ENCODE results near the gene SURF2. TPM values are rescaled to one million over a fixed set of nuclear protein-coding genes. Genes with fewer than 3 reads are reported as not detected.
A peak's percentile ranks its signal among the peaks of the same experiment; 100 is the strongest.

Gene SURF2
- total RNA-seq, 2 donors from 2014 or later = 20.0 to 27.0 TPM

DNA sequence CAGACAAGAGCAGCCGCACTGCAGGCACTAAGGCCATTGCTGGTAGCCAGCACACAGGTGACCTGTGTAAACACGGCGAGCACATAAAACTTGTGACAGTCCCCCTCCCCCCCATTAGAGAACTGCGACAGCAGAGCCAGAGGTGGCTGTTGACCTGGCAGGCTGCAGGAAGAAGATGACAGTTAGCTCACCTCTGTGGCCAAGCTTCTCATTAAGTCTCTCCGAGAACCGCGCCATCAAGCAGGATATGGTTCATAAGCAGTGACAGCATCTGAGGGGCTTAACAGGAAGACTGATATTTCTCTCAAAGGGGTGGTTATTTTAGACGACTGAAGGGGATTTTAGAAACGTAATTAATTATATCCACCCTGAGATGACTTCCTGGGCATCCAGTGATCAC lies 14.3 kb downstream of the SURF2 start:
- no peak overlapping the region for H3K4me3 ChIP-seq
- TF ChIP-seq CTCF (IDR thresholded peaks at IDR 0.05) = no peak
- TF ChIP-seq POLR2A (IDR thresholded peaks at IDR 0.05) = peak in 1 of 3 donors; percentile 38
- intact Hi-C loops (cut with DNase I) = loop anchor here (5.0 kb wide), 1 partner anchor 52 kb away; the partner anchor contains the start of gene ADAMTS13
- 16 to 27% methylated on average over 5 to 9 of the region's 9 CpGs for WGBS, 2 donors
- no peaks in the 10 kb centered on the region for H3K9me3 ChIP-seq
- H3K4me1 ChIP-seq = peaks cover 82% of the 10 kb centered on the region
- peaks cover 4 to 5% of the 10 kb centered on the region in 2 donors for H3K36me3 ChIP-seq (replicated peaks in 1 of 2; ENCODE audit: insufficient read depth in 1 of 2, low read depth in 2 of 2)
- ATAC-seq (no peak), DNase-seq (peak in 3 of 4 donors; percentile 60 to 64 (median 64))
- peak overlapping the region in 2 of 4 donors; percentile 66 to 73 for H3K27ac ChIP-seq
- H3K27me3 ChIP-seq = no peaks in the 10 kb centered on the region

DNA sequence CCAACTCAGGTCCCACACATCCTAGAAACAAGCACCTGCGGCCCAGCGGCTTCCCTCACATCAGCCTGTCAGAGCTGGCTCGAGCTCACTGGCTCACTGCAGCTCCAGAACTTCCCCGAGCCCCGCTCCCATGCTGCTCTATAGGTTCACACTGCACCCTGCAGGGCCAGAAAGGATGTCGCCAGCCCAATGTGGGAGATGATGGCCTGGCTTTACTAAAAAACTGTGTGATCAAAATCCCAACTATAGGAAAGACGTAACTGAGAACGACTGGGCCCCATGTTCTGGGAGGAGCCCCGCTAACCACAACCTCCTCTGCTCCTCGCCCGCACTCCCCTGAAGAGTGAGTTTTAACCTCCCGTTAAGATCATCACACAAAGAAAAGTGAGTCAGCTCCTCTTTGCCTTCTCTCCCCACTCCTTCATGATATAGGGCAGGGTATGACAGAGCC lies 14.9 kb downstream of the SURF2 start:
- Histone ChIP-seq H3K36me3 (replicated peaks in 1 of 2; ENCODE audit: insufficient read depth in 1 of 2, low read depth in 2 of 2) (no peaks in the 10 kb centered on the region), H3K4me3 (no peak overlapping the region), H3K27me3 (no peaks in the 10 kb centered on the region), H3K4me1 (peaks cover 80% of the 10 kb centered on the region), H3K9me3 (no peaks in the 10 kb centered on the region), H3K27ac (peak overlapping the region in 2 of 4 donors; percentile 66 to 73)
- no peak for ATAC-seq
- TF ChIP-seq POLR2A (IDR thresholded peaks at IDR 0.05) (no peak), CTCF (IDR thresholded peaks at IDR 0.05) (no peak)
- intact Hi-C loops (cut with DNase I) = loop anchor here (5.0 kb wide), 1 partner anchor 51 kb away; the partner anchor contains the start of gene ADAMTS13
- DNase-seq = no peak
- WGBS, 2 donors = 35 to 41% methylated on average over 12 of the region's 12 CpGs

DNA sequence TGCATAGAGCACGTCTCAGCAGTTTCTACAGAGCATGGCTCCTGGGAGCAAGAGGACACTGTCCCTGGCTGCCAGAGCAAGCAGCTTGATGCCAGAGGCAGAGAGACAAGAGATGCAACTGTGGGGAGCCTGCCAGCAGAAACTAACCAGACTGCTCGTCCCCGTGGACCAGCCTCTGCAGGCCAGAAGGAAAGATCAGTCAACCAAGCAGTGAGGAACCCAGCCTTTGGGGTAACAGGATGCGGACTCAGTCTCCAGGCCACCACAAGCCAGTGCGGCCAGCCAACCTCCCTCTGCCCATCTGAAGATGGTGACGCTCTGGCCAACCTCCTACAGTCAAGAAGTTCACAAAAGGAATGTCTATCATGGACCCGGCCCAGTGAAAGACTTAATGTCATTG lies 15.8 kb downstream of the SURF2 start:
- Histone ChIP-seq H3K4me3 (no peak overlapping the region), H3K36me3 (replicated peaks in 1 of 2; ENCODE audit: insufficient read depth in 1 of 2, low read depth in 2 of 2) (no peaks in the 10 kb centered on the region), H3K27ac (peak overlapping the region in 2 of 4 donors; percentile 35 to 66), H3K9me3 (no peaks in the 10 kb centered on the region), H3K4me1 (peaks cover 84% of the 10 kb centered on the region), H3K27me3 (no peaks in the 10 kb centered on the region)
- DNase-seq (peak in 2 of 4 donors; percentile 33 to 38), ATAC-seq (no peak)
- no peak for TF ChIP-seq CTCF (IDR thresholded peaks at IDR 0.05)
- TF ChIP-seq POLR2A (IDR thresholded peaks at IDR 0.05) = no peak
- WGBS, 2 donors = 55 to 59% methylated on average over 7 of the region's 7 CpGs
- intact Hi-C loops (cut with DNase I) = loop anchor here (5.0 kb wide), 1 partner anchor 50 kb away; the partner anchor contains the start of gene ADAMTS13

- no peak for ATAC-seq
- Histone ChIP-seq H3K27me3 (no peaks in the 10 kb centered on the region), H3K4me1 (peaks cover 60% of the 10 kb centered on the region), H3K9me3 (no peaks in the 10 kb centered on the region), H3K27ac (peak overlapping the region; percentile 90 to 98 (median 98)), H3K36me3 (replicated peaks in 1 of 2; ENCODE audit: insufficient read depth in 1 of 2, low read depth in 2 of 2) (no peaks in the 10 kb centered on the region), H3K4me3 (peak overlapping the region; percentile 77 to 87)
- 7 to 10% methylated on average over 12 of the region's 12 CpGs for WGBS, 2 donors
- intact Hi-C loops (cut with DNase I) = loop anchor here (5.0 kb wide), 1 partner anchor 48 kb away; the partner anchor contains the start of gene ADAMTS13
- no peak for DNase-seq
- no peak for TF ChIP-seq POLR2A (IDR thresholded peaks at IDR 0.05)
- no peak for TF ChIP-seq CTCF (IDR thresholded peaks at IDR 0.05)
Measured at GRCh38 chr9:133374612-133375115, 18.3 kb downstream of the SURF2 start.
